Loucy (cell line): Measurements from ENCODE around the gene HSF2BP.

ENCODE experiments used
- CTCF ChIP-seq: fragments of 200-600 bp; sonication (generic); conservative IDR thresholded peaks from 2 replicates; pipeline ENCODE4 v1.5.1; 2014; ENCODE audit warnings: mild to moderate bottlenecking, antibody characterized with exemption, low read length
- EZH2phosphoT487 ChIP-seq: fragments of 200-600 bp; IDR thresholded peaks from 2 replicates; pipeline ENCODE4 v1.6.1; 2018; ENCODE audit warnings: antibody characterized with exemption, mild to moderate bottlenecking, moderate library complexity, borderline replicate concordance

GRCh38 chr21:43626390-43626789 lies 32.9 kb downstream of the HSF2BP start:
- no peak for TF ChIP-seq CTCF
- TF ChIP-seq EZH2phosphoT487 = no peak
